BLaER1 treated with 17β-estradiol and CSF1 and Interleukin-3, amounts not matched to agents 10 nM and 100 nM (cell line): Measurements from ENCODE around the gene PLEKHH3.

ENCODE experiments used
- H3K27ac ChIP-seq, 11 experiments: shearing (Covaris generic); formaldehyde crosslinking; 2 replicates each; pipeline ENCODE4 v1.8.1; 2022
- H3K27me3 ChIP-seq, 11 experiments: shearing (Covaris generic); formaldehyde crosslinking; 2 replicates each; pipeline ENCODE4 v1.8.1; 2022
- H3K36me3 ChIP-seq, 11 experiments: shearing (Covaris generic); formaldehyde crosslinking; 2 replicates each; pipeline ENCODE4 v1.8.1; 2022
- H3K4me1 ChIP-seq, 10 experiments: shearing (Covaris generic); formaldehyde crosslinking; 2 replicates each; pipeline ENCODE4 v1.8.1; 2022
- H3K4me2 ChIP-seq, 11 experiments: shearing (Covaris generic); formaldehyde crosslinking; 2 replicates each; pipeline ENCODE4 v1.8.1; 2022
- H3K4me3 ChIP-seq, 10 experiments: shearing (Covaris generic); formaldehyde crosslinking; 2 replicates each; pipeline ENCODE4 v1.8.1; 2022
- H3K9ac ChIP-seq, 11 experiments: shearing (Covaris generic); formaldehyde crosslinking; 2 replicates each; pipeline ENCODE4 v1.8.1; 2022
- H3K9me3 ChIP-seq, 11 experiments: shearing (Covaris generic); formaldehyde crosslinking; replicated peaks in 1 of 11; 2 replicates each; pipeline ENCODE4 v1.8.1; 2022
- H4K20me1 ChIP-seq, 11 experiments: shearing (Covaris generic); formaldehyde crosslinking; 2 replicates each; pipeline ENCODE4 v1.8.1; 2022
- Cebpa-rat ChIP-seq, 11 experiments: shearing (Covaris generic); IDR thresholded peaks; 2 replicates each; pipeline ENCODE4 v1.8.1; 2022

Gene PLEKHH3, protein sequence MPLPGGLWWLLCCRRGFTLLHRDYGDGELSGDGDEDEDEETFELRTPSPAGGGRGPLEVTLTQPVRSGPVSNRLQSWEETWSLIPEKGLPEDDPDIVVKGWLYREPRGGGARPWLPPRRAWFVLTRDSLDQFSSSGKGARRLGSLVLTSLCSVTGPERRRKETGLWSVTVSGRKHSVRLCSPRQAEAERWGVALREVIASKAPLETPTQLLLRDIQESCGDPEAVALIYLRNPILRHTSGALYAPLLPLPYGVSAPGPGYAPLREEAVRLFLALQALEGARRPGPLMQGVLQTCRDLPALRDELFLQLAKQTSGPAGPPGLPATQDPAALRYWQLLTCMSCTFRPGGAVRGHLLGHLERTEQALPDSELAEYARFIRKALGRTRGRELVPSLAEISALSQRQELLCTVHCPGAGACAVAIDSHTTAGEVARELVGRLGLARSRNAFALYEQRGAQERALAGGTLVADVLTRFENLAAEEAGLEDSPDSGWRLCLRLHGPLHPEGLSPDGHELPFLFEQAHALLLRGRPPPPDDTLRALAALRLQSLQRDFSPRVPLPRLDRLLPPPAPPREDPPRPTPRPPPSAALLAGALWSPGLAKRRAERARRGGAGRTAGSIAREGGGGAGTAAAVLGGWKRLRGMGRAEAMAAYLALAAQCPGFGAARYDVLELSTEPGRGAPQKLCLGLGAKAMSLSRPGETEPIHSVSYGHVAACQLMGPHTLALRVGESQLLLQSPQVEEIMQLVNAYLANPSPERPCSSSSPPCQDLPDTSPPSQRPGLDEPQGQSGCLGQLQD

DNA sequence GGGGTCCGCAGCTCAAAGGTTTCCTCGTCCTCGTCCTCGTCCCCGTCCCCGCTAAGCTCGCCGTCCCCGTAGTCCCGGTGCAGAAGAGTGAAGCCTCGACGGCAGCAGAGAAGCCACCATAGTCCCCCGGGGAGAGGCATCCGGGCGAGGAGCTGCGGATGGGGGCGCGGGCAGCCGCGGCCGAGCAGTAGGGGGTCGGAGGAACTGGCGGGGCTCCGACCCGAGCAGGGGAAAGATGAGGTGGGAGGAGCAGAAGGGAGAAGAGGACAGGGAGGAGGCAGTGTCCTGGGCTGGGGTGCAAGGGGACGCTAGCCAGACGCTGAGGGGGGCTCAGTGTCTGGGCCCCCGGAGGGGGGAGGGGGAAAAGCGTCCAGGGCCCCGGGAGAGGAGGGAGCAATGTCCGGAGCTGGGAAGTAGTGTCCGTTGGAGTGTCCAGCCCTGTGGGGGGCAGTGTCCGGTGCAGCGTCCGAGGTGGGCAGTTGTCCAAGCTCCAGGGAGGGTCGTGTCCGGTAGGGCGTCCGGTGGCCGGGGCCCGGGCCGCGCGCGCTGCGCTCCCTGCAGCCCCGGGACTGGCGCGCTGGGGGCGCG, at the start of gene PLEKHH3:
Gene PLEKHH3, minus strand, starts transcription at position 571 of the 588 bp plus-strand sequence. Its CDS starts 431 bp downstream, at position 140.
- peaks cover 56 to 85% (median 74%) of the 10 kb centered on the region in 10 experiments for H3K4me1 ChIP-seq

DNA sequence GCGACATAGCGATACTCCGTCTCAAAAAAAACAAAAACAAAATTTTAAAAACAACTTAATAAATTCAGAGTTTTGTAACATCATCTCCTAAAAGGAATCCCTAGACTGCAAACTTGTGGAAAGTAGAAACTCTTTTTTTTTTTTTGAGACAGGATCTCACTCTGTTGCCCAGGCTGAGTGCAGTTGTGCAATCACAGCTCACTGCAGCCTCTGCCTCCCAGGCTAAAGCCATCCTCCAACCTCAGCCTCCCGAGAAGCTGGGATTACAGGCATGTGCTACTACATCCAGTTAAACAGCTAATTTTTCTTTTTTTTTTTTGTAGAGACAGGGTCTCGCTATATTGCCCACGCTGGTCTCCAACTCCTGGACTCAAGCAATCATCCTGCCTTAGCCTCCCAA, 48.3 kb upstream of the PLEKHH3 start:
- Histone ChIP-seq H3K36me3 (peaks cover 92 to 100% (median 97%) of the 10 kb centered on the region in 11 experiments), H3K4me3 (no peak overlapping the region), H3K27ac (no peak overlapping the region)

More for the DNA sequence above, at the start of gene PLEKHH3:
- no peak for TF ChIP-seq Cebpa-rat (IDR thresholded peaks at IDR 0.05)
- no peaks in the 10 kb centered on the region for H3K9me3 ChIP-seq
- H3K27me3 ChIP-seq: peaks cover 35 to 50% (median 43%) of the 10 kb centered on the region in 11 experiments
- peaks cover 10 to 22% (median 19%) of the 10 kb centered on the region in 11 experiments for H3K36me3 ChIP-seq
- peak within 1 kb of the TSS; percentile 76 to 96 (median 86) for H3K4me3 ChIP-seq
- peak within 1 kb of the TSS; percentile 94 to 100 (median 100) for H3K4me2 ChIP-seq
- peak within 1 kb of the TSS; percentile 77 to 95 (median 90) for H3K27ac ChIP-seq
- peak within 1 kb of the TSS; percentile 80 to 92 (median 86) for H3K9ac ChIP-seq
- H4K20me1 ChIP-seq: peaks cover 15 to 44% (median 39%) of the 10 kb centered on the region in 11 experiments; a peak in 20 of 22 replicates

DNA sequence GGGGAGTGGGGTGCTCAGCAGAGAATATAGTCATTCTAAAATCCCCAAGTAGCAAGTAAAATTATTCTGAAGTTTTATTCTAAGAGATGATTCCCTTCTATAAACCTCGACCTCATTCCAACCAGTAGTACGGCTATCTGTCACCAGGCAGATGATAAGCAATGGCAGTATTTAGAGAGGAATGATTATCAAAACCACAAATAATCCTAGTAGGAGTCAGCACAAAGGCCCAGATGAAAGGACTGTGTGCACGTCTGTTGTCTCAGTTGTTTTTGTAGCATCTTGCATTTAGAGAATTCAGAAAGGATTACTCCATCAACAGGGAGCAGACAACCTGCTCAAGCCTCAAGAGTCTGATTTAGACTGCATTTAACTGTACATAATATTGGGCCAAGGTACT, 46.8 kb upstream of the PLEKHH3 start:
- no peak overlapping the region for H3K4me2 ChIP-seq
- no peak overlapping the region for H3K4me3 ChIP-seq
- H4K20me1 ChIP-seq: peaks cover 0 to 6% (median 0%) of the 10 kb centered on the region in 11 experiments; a peak in 3 of 22 replicates
- TF ChIP-seq Cebpa-rat (IDR thresholded peaks at IDR 0.05): no peak
- H3K27ac ChIP-seq: no peak overlapping the region
- H3K4me1 ChIP-seq: no peaks in the 10 kb centered on the region
- no peaks in the 10 kb centered on the region for H3K9me3 ChIP-seq
- H3K27me3 ChIP-seq: no peaks in the 10 kb centered on the region
- no peak overlapping the region for H3K9ac ChIP-seq
- H3K36me3 ChIP-seq: peaks cover 92 to 100% (median 98%) of the 10 kb centered on the region in 11 experiments

More for the DNA sequence above, 48.3 kb upstream of the PLEKHH3 start:
- no peak overlapping the region for H3K4me2 ChIP-seq
- no peaks in the 10 kb centered on the region for H3K4me1 ChIP-seq
- peaks cover 0 to 9% (median 0%) of the 10 kb centered on the region in 11 experiments; a peak in 3 of 22 replicates for H4K20me1 ChIP-seq
- H3K27me3 ChIP-seq: no peaks in the 10 kb centered on the region
- peak in 2 of 11 experiments; percentile 14 to 57; a peak in 1 of 22 replicates for TF ChIP-seq Cebpa-rat (IDR thresholded peaks at IDR 0.05)
- H3K9ac ChIP-seq: no peak overlapping the region
- H3K9me3 ChIP-seq: no peaks in the 10 kb centered on the region

GRCh38 chr17:42720996-42721583, 44.3 kb upstream of the PLEKHH3 start:
- Histone ChIP-seq H3K36me3 (peaks cover 94 to 100% (median 98%) of the 10 kb centered on the region in 11 experiments), H3K27ac (no peak overlapping the region), H3K9me3 (no peaks in the 10 kb centered on the region), H3K4me1 (no peaks in the 10 kb centered on the region), H3K4me3 (no peak overlapping the region), H4K20me1 (peaks cover 0 to 6% (median 0%) of the 10 kb centered on the region in 11 experiments; a peak in 3 of 22 replicates), H3K9ac (no peak overlapping the region), H3K27me3 (no peaks in the 10 kb centered on the region), H3K4me2 (no peak overlapping the region)
- TF ChIP-seq Cebpa-rat (IDR thresholded peaks at IDR 0.05): no peak

GRCh38 chr17:42709561-42709960, 32.8 kb upstream of the PLEKHH3 start:
- peak overlapping the region in 4 of 11 experiments; percentile 11 to 58 (median 56); a peak in 8 of 22 replicates for H3K9ac ChIP-seq
- peaks cover 96 to 100% (median 98%) of the 10 kb centered on the region in 11 experiments for H3K36me3 ChIP-seq
- H3K9me3 ChIP-seq: no peaks in the 10 kb centered on the region
- H3K27me3 ChIP-seq: no peaks in the 10 kb centered on the region
- H4K20me1 ChIP-seq: peaks cover 0 to 8% (median 0%) of the 10 kb centered on the region in 11 experiments; a peak in 1 of 22 replicates
- no peak for TF ChIP-seq Cebpa-rat (IDR thresholded peaks at IDR 0.05)
- H3K4me3 ChIP-seq: no peak overlapping the region; a peak in 1 of 20 replicates
- H3K4me1 ChIP-seq: peaks cover 0 to 19% (median 11%) of the 10 kb centered on the region in 10 experiments; a peak in 12 of 20 replicates
- H3K27ac ChIP-seq: peak overlapping the region in 4 of 11 experiments; percentile 12 to 37 (median 22); a peak in 3 of 22 replicates
- H3K4me2 ChIP-seq: peak overlapping the region in 6 of 11 experiments; percentile 18 to 63 (median 54); a peak in 11 of 22 replicates

GRCh38 chr17:42708588-42708987, 31.8 kb upstream of the PLEKHH3 start:
- no peak overlapping the region for H3K9ac ChIP-seq
- no peak for TF ChIP-seq Cebpa-rat (IDR thresholded peaks at IDR 0.05)
- no peak overlapping the region for H3K4me2 ChIP-seq
- H3K4me1 ChIP-seq: peaks cover 0 to 19% (median 11%) of the 10 kb centered on the region in 10 experiments; a peak in 12 of 20 replicates
- no peak overlapping the region for H3K27ac ChIP-seq
- peaks cover 96 to 100% (median 99%) of the 10 kb centered on the region in 11 experiments for H3K36me3 ChIP-seq
- no peaks in the 10 kb centered on the region for H3K27me3 ChIP-seq
- peaks cover 0 to 8% (median 0%) of the 10 kb centered on the region in 11 experiments; a peak in 1 of 22 replicates for H4K20me1 ChIP-seq
- no peak overlapping the region for H3K4me3 ChIP-seq
- H3K9me3 ChIP-seq: no peaks in the 10 kb centered on the region

DNA sequence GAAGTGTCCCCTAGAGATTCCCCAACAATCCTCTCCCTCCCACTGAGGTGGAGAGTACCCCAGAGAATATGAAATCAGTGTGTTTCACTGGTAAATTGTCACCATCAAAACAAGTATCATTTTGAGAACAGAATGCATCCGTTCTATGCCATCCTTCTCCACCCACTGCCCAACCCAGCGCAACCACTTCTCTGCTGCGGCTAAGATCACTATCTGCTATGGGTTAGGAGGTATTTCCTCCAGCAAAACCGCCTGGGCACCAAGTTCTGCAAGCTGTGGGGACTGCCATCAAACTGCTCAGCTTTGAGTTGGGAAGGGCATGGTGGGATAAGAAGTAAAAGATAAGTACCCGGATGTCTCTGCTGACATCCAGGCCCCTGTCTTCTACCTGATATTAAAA, 29.9 kb upstream of the PLEKHH3 start:
- Histone ChIP-seq H3K4me1 (peaks cover 0 to 19% (median 11%) of the 10 kb centered on the region in 10 experiments; a peak in 12 of 20 replicates), H3K36me3 (peaks cover 98 to 100% (median 100%) of the 10 kb centered on the region in 11 experiments), H4K20me1 (peaks cover 0 to 10% (median 0%) of the 10 kb centered on the region in 11 experiments; a peak in 1 of 22 replicates), H3K9me3 (no peaks in the 10 kb centered on the region), H3K27ac (no peak overlapping the region), H3K9ac (no peak overlapping the region), H3K27me3 (no peaks in the 10 kb centered on the region), H3K4me2 (no peak overlapping the region), H3K4me3 (no peak overlapping the region)
- TF ChIP-seq Cebpa-rat (IDR thresholded peaks at IDR 0.05): no peak
